ENCODE measurements around the gene C7.
"Not testable (repeated sequence)": the region's sequence is repeated elsewhere in the genome, so short reads cannot be mapped to it uniquely, and the experiment has no call there.

Gene C7

DNA sequence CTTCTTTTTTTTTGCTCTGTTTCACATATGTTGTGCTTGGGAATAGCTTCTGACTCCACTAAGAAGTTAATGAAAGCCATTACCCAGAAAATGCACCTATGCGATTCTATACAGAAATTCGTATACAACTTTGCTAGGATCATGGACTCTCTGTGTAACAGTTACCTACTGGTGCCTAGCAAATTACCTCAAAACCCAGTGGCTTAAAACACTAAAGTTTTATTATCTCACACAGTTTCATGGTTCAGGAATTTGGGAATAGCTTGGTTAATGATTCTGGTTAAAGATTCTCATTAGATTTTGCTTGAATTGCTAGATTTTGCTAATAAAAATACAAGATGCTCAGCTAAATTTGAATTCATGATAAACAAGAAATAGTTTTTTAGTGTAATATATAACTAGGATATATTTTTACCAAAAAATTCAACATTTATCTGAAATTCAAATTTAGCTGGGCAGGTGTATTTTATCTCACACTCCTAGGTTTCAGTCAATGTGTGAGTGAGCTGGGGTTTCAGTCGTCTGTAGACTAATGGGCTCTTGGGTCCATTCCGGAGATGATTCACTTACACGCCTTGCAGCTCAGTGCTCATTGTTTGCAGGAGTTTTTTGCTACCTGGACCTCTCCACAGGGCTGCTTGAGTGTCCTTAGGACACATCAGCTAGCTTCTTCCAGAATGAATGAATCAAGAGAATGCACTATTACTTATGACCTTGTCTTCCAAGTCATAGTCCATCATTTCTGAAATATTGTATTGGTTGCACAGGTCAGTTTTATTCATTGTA, 86.7 kb downstream of the C7 start:
- no peak for DNase-seq

DNA sequence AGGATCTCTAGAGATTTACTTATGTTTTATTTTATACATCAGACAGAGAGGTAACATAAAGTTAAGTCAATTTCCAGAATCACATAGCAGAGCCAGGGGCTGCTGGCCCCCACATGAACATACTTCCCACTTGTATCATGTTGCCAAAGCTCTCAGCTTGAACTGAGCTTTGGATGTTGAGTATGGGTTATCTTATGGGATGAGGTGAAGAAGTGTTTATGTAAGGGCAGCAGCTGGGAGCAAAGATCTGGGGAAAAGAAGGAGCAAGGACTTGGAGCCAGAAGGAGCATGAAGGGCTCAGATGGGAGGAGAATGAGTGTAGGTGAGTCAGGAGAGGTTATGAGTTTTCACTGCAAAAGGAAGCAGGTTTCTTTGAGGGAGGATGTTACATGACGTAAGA, 89.8 kb downstream of the C7 start:
- no peak for DNase-seq

DNA sequence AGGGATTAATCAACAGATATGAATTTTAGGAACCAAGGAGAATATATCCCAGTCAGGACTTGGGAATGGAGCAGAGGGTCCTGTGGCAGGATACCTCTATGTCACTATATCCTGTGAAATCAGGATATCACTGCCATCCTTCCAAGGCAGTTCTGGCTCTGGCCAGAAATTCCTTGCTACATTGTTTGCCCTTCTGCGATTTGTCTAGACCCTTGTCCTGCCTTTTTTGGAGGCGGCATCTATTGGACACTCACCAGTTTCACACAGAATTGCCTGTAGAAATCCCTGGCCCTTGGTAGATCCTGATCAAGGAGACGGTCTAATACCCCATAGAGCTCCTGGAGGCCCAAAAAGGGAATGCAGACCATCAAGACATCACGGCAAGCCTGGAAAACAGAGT, 90.7 kb downstream of the C7 start:
- no peak for DNase-seq

DNA sequence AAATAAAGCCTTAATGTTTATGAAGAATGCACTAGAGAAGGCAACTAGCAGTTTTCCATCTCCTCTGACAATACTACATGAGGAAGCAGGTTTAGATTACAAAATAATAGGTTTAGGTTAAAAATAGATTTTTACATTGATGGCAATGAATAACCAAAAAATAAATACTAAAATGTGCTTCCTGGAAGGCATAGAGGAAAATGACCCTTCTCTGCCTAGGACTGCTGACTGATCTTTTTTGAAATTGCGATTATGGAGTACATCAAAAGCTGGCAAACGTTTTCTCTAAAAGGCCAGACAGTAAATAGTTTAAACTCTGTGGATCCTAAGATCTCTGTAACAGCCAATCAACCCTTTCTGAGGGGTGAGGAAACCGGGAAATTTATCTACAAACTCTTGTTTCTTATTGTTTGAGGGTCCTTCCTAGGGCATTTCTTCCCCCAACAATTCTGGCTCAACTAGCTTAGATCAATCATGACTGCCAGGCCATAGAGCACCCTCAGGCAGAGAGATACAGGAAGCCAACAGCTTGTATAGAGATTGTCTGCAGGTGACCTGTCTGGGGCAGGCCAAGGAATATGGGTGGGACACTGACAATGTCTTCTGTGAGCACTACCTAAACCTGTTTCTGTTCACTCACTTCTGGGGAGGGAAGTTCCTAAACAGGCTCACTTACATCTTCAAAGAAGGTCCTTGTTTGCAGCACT, 94.5 kb downstream of the C7 start:
- no peak for DNase-seq

DNA sequence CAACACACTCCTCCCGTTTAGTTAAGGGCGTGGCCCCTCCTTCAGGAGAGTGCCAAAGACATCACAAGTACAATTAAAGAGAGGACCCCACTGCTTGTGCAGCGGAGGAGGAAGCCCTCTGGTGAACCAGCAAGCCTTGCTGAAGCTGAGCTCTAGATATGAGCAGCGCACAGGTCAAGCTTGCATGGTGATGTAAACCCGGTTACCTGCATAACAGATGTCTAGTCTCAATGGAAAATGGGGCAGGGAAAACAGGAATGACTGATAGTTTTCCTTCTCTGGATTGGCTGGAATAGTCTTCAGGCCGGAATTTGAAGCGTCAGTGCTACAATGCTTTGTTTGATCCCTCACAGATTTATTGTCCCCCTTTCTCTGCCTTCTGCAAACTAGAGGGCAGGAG, 95.6 kb downstream of the C7 start:
- DNase-seq, result no peak

DNA sequence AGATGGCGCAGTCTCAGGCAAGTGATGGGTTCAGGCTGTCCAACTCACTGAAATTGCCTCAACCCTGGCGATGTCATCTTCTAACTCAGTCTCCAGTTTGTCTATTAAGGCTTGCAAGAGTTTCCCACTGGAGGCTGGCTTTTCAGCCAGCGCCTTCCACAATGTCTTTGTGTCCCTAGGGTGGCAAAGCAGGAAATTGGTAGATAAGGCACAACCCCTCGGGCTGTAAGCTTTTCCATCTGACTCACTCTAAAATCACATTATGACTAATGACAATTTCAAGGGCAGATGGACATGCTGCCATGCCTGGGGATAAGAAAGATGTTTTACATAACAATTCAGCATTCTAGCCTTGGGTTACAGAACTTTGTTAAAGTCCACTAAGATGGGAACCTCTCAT, 99.9 kb downstream of the C7 start:
- DNase-seq, result no peak

DNA sequence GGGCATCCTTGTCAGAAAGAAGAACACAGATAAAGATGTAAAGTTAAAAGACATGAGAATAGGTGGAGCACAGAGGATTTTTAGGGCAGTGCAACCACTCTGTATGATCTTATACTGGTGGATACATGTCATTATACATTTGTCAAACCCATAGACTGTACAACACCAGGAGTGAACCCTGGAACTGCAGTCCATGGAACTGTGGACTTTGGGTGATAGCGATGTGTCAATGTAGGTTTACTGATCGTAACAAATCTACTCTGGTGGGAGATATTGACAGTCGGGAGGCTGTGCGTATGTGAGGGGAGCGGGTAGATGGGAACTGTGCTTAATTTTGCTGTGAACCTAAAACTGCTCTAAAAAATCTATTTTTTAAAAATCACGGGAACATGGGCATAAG, 101.3 kb downstream of the C7 start:
- DNase-seq, result no peak

DNA sequence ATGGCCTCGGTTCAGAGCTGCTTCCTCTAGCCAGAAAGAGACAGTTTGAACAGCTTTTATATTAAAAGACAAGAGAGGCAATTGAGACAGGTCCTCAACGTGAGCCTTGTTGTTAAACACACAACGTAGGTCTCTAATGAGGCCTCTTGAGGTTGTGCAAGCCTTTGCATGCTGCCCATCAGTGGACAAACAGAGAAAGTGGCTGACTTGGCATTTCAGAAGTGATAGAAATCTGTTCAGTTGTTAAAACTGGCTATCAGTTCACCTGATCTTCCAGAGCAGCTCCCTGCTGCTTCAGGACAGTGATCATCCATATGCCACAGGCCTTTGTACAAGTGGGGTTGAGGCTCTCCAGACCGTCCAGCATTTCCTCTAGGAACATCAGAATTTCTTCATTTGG, 103.0 kb downstream of the C7 start:
- DNase-seq, result no peak

DNA sequence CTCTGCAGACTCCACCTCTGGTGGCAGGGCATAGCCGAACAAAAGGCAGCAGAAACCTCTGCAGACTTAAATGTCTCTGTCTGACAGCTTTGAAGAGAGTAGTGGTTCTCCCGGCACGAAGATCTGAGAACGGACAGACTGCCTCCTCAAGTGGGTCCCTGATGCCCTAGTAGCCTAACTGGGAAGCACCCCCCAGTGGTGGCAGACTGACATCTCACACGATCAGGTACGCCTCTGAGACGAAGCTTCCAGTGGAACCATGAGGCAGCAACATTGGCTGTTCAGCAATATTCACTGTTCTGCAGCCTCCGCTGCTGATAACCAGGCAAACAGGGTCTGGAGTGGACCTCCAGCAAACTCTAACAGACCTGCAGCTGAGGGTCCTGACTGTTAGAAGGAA, 113.3 kb downstream of the C7 start:
- DNase-seq, result not testable (repeated sequence)

Data from NCI-H446 treated with DMSO at 0.1 percent for 48 hours (cell line).